ENCODE data around the gene SLFN11. TPM values are rescaled to one million over a fixed set of nuclear protein-coding genes. Genes with fewer than 3 reads are reported as not detected.
"Not testable (repeated sequence)": the region's sequence is repeated elsewhere in the genome, so short reads cannot be mapped to it uniquely, and the experiment has no call there.

SLFN11 gene
- total RNA-seq, 3 donors from 2014 or later: 26.9 to 57.1 (median 40.0) TPM

- Histone ChIP-seq H3K36me3 (no peaks in the 10 kb centered on the region), H3K9me3 (no peaks in the 10 kb centered on the region), H3K27me3 (no peaks in the 10 kb centered on the region), H3K4me1 (no peaks in the 10 kb centered on the region), H3K4me3 (no peak overlapping the region), H3K27ac (no peak overlapping the region)
- TF ChIP-seq CTCF (IDR thresholded peaks at IDR 0.05) (no peak), POLR2AphosphoS5 (IDR thresholded peaks at IDR 0.05) (no peak), POLR2A (IDR thresholded peaks at IDR 0.05) (no peak)
- DNase-seq (ENCODE audit: low spot score in 2 of 2): no peak
- intact Hi-C loops (cut with DNase I; ENCODE audit: low total_unique reads): no loop called here
Observed at GRCh38 chr17:35406568-35406967, 33.1 kb upstream of the SLFN11 start.

GRCh38 chr17:35404360-35404759 is 30.9 kb upstream of the SLFN11 start:
- Histone ChIP-seq H3K4me1 (no peaks in the 10 kb centered on the region), H3K27ac (no peak overlapping the region), H3K36me3 (no peaks in the 10 kb centered on the region), H3K27me3 (no peaks in the 10 kb centered on the region), H3K9me3 (no peaks in the 10 kb centered on the region), H3K4me3 (no peak overlapping the region)
- DNase-seq (ENCODE audit: low spot score in 2 of 2): no peak
- intact Hi-C loops (cut with DNase I; ENCODE audit: low total_unique reads): no loop called here
- TF ChIP-seq POLR2AphosphoS5 (IDR thresholded peaks at IDR 0.05): no peak
- TF ChIP-seq POLR2A (IDR thresholded peaks at IDR 0.05): no peak
- no peak for TF ChIP-seq CTCF (IDR thresholded peaks at IDR 0.05)

- H3K36me3 ChIP-seq; DNase-seq (ENCODE audit: low spot score in 2 of 2); H3K27ac ChIP-seq; H3K27me3 ChIP-seq; H3K9me3 ChIP-seq; intact Hi-C loops (cut with DNase I; ENCODE audit: low total_unique reads); H3K4me3 ChIP-seq; H3K4me1 ChIP-seq: not testable (repeated sequence)
Observed at GRCh38 chr17:35393783-35394182, 20.4 kb upstream of the SLFN11 start.

GRCh38 chr17:35390663-35391062 is 17.2 kb upstream of the SLFN11 start:
- TF ChIP-seq POLR2A (IDR thresholded peaks at IDR 0.05) (no peak), POLR2AphosphoS5 (IDR thresholded peaks at IDR 0.05) (no peak), CTCF (IDR thresholded peaks at IDR 0.05) (no peak)
- H3K4me3 ChIP-seq: no peak overlapping the region
- no peak for DNase-seq (ENCODE audit: low spot score in 2 of 2)
- H3K27me3 ChIP-seq: no peaks in the 10 kb centered on the region
- intact Hi-C loops (cut with DNase I; ENCODE audit: low total_unique reads): no loop called here
- H3K9me3 ChIP-seq: peaks cover 0 to 3% of the 10 kb centered on the region in 2 donors
- no peaks in the 10 kb centered on the region for H3K36me3 ChIP-seq
- H3K27ac ChIP-seq: no peak overlapping the region
- no peaks in the 10 kb centered on the region for H3K4me1 ChIP-seq

GRCh38 chr17:35390156-35390555 is 16.7 kb upstream of the SLFN11 start:
- H3K9me3 ChIP-seq: peaks cover 0 to 3% of the 10 kb centered on the region in 2 donors
- intact Hi-C loops (cut with DNase I; ENCODE audit: low total_unique reads): no loop called here
- no peak for DNase-seq (ENCODE audit: low spot score in 2 of 2)
- no peak overlapping the region for H3K4me3 ChIP-seq
- no peaks in the 10 kb centered on the region for H3K27me3 ChIP-seq
- H3K4me1 ChIP-seq: no peaks in the 10 kb centered on the region
- TF ChIP-seq CTCF (IDR thresholded peaks at IDR 0.05) (no peak), POLR2AphosphoS5 (IDR thresholded peaks at IDR 0.05) (no peak), POLR2A (IDR thresholded peaks at IDR 0.05) (no peak)
- no peak overlapping the region for H3K27ac ChIP-seq
- H3K36me3 ChIP-seq: no peaks in the 10 kb centered on the region

GRCh38 chr17:35387496-35387895 is 14.1 kb upstream of the SLFN11 start:
- intact Hi-C loops (cut with DNase I; ENCODE audit: low total_unique reads): no loop called here
- H3K36me3 ChIP-seq: no peaks in the 10 kb centered on the region
- TF ChIP-seq POLR2AphosphoS5 (IDR thresholded peaks at IDR 0.05): no peak
- no peak for TF ChIP-seq CTCF (IDR thresholded peaks at IDR 0.05)
- TF ChIP-seq POLR2A (IDR thresholded peaks at IDR 0.05): no peak
- H3K27ac ChIP-seq: no peak overlapping the region
- no peak overlapping the region for H3K4me3 ChIP-seq
- H3K27me3 ChIP-seq: no peaks in the 10 kb centered on the region
- H3K9me3 ChIP-seq: peaks cover 0 to 6% of the 10 kb centered on the region in 2 donors
- H3K4me1 ChIP-seq: no peaks in the 10 kb centered on the region
- no peak for DNase-seq (ENCODE audit: low spot score in 2 of 2)
